Mammary epithelial cell (primary cell): ENCODE results near the gene ANOS1.

Source experiments
- CTCF ChIP-seq, 2 donors: IDR thresholded peaks in 1 of 2; conservative IDR thresholded peaks in 1 of 2; 2 replicates each; pipeline ENCODE4 v1.5.1; 2011 to 2012; ENCODE audit warnings: inconsistent platforms in 2 of 2, low read length in 2 of 2, mild to moderate bottlenecking in 2 of 2, control low read depth in 1 of 2, low read depth in 1 of 2; ENCODE audit not compliant: insufficient read depth in 1 of 2; ENCODE audit errors: extremely low read depth in 1 of 2
- EZH2 ChIP-seq: IDR thresholded peaks from 2 replicates; pipeline ENCODE4 v1.6.1; 2012; ENCODE audit warnings: low read length, inconsistent platforms, borderline replicate concordance

GRCh38 chrX:8726031-8726652, 5.8 kb downstream of the ANOS1 start:
- TF ChIP-seq CTCF (conservative IDR thresholded peaks at IDR 0.05 in 1 of 2, IDR thresholded peaks at IDR 0.05 in 1 of 2; ENCODE audit: extremely low read depth in 1 of 2, insufficient read depth in 1 of 2, low read depth in 1 of 2, low read length in 2 of 2) (no peak), EZH2 (no peak)
